Adrenal gland (tissue), 5 donors: ENCODE measurements around the gene NCKAP5.

Source experiments
- POLR2A ChIP-seq, 2 donors: fragments of 450-650 bp; IDR thresholded peaks; one replicate each; pipeline ENCODE4 v1.6.1; 2017; ENCODE audit warnings: antibody characterized with exemption in 2 of 2, mild to moderate bottlenecking in 2 of 2, moderate library complexity in 1 of 2
- TF ChIP-seq, protein P1 (sequence below), 6 experiments: fragments of 450-650 bp in 4 of 6; fragments of 200-600 bp in 2 of 6; sonication (generic) in 1 of 6; IDR thresholded peaks; 1 replicate in 5 of 6; 2 replicates in 1 of 6; pipeline versions ENCODE4 v1.5.1 to v1.8.0; 2016 to 2021; ENCODE audit warnings: antibody characterized with exemption in 6 of 6, mild to moderate bottlenecking in 2 of 6, moderate library complexity in 1 of 6
- donor health status: DM: no; HTN: no; CAD: no.

DNA sequence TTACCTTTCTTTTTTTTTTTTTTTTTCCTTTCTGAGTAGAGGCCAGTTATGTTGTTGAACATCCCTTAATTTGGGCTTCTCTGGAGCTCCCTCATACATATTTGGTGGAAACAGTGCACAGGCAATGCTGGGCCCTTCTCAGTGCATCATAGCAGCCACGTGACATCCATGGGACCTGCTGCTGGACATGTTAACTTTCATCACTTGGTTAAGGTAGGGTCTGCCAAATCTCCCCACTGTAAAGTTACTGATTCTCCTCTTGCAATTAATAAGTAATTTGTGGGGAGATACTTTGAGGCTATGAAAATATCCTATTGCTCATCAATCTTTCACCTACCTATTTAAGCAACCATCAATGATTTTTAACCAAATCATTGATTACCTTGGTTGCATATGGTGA lies 686.7 kb downstream of the NCKAP5 start:
- no peak for TF ChIP-seq POLR2A (IDR thresholded peaks at IDR 0.05)
- TF ChIP-seq, protein P1, sequence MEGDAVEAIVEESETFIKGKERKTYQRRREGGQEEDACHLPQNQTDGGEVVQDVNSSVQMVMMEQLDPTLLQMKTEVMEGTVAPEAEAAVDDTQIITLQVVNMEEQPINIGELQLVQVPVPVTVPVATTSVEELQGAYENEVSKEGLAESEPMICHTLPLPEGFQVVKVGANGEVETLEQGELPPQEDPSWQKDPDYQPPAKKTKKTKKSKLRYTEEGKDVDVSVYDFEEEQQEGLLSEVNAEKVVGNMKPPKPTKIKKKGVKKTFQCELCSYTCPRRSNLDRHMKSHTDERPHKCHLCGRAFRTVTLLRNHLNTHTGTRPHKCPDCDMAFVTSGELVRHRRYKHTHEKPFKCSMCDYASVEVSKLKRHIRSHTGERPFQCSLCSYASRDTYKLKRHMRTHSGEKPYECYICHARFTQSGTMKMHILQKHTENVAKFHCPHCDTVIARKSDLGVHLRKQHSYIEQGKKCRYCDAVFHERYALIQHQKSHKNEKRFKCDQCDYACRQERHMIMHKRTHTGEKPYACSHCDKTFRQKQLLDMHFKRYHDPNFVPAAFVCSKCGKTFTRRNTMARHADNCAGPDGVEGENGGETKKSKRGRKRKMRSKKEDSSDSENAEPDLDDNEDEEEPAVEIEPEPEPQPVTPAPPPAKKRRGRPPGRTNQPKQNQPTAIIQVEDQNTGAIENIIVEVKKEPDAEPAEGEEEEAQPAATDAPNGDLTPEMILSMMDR (IDR thresholded peaks at IDR 0.05), result no peak
